ENCODE data around the gene SLC26A2. TPM values are rescaled to one million over a fixed set of nuclear protein-coding genes. Genes with fewer than 3 reads are reported as not detected.

SLC26A2 gene
- total and polyA plus RNA-seq, 10 of the 15 experiments (the other 5 are each of a cell fraction or from before 2014, with no cell fraction given): 1.7 to 6.4 (median 4.2) TPM

DNA sequence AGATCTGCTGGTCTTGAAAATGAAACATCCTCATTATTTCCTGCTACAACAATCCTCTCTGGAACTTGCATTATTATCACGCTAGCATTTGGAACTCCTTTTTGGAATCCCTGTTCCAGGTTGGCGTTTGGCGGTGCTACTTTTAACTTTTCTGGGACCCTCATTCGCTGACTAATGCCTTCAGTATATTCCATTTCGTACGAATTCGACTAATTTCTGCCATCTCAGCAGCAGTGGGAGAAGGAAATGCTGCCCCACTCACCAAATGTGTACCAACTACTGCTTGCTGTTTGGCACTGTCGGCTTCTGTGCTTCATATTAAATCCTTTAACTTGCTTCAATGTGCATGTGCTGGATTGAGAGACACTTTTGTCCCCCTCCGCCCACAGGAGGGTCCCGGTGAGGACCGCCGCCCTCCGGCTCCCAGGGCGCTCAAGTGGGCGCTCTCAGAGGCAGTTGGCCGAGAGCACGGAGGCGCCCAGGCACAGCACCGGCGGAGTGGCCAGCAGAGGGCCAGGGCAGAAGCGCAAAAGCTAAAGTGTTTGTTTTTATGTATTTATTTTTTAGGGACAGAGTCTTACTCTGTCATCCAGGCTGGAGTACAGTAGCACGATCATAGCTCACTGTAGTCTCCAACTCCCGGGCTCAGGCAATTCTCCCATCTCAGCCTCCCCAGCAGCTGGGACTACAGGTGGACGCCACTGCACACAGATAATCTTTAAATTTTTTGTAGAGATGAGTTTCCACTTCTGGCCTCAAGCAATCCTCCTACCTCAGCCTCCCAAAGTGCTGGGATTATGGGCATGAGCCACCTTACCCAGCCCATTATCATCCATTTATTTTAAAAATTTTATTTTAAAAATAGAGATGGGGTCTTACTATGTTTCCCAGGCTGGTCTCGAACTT lies 27.9 kb upstream of the SLC26A2 start:
- Histone ChIP-seq H3K4me3 (no peak overlapping the region), H4K20me1 (ENCODE audit: control insufficient read depth, insufficient read depth) (no peaks in the 10 kb centered on the region), H3K27ac (ENCODE audit: control insufficient read depth, insufficient read depth) (no peak overlapping the region), H3K4me1 (ENCODE audit: control insufficient read depth, insufficient read depth, low read length) (no peaks in the 10 kb centered on the region), H2AFZ (ENCODE audit: control insufficient read depth, low read depth, low read length) (no peak overlapping the region), H3K4me2 (ENCODE audit: control insufficient read depth, insufficient read depth) (no peak overlapping the region), H3K9me3 (replicated peaks; ENCODE audit: control insufficient read depth, insufficient read depth, low read length) (no peaks in the 10 kb centered on the region), H3K27me3 (replicated peaks in 1 of 2; ENCODE audit: control insufficient read depth in 2 of 2, insufficient read depth in 2 of 2, low read length in 1 of 2) (peaks cover 0 to 2% of the 10 kb centered on the region in 2 experiments; a peak in 3 of 4 replicates), H3K36me3 (ENCODE audit: control insufficient read depth in 2 of 2, insufficient read depth in 2 of 2, low read length in 1 of 2) (no peaks in the 10 kb centered on the region), H3K79me2 (ENCODE audit: control insufficient read depth, insufficient read depth, low read length) (no peaks in the 10 kb centered on the region), H3K9ac (ENCODE audit: control insufficient read depth, insufficient read depth, low read length) (no peak overlapping the region)
- ATAC-seq (peak; percentile 42), DNase-seq (ENCODE audit: low read depth, low spot score) (no peak), FAIRE-seq (no peak)
- intact Hi-C loops (cut with micrococcal nuclease; ENCODE audit: unreplicated experiment) (no loop called here), in situ Hi-C loops (cut with MboI) (no loop called here)
- BruUV-seq (replicated peaks): no TSS peak
- ChIA-PET CTCF (no interaction called here), RAD21 (ENCODE audit: unreplicated experiment) (no interaction called here), POLR2A (interaction anchor here (0.6 kb wide), 1 partner anchor 83 kb away, joined by 6 read pairs; no protein-coding TSS in a partner anchor), SMC1A (ENCODE audit: uncharacterized antibody, unreplicated experiment) (interaction anchor here (1.1 kb wide), 1 partner anchor 34 kb away, joined by 3 read pairs; no protein-coding TSS in a partner anchor)
- WGBS (ENCODE audit: insufficient coverage, insufficient replicate concordance, low lambda C conversion rate, missing lambda C conversion rate): 61% methylated on average over 25 of the region's 25 CpGs
- TF ChIP-seq KDM1A (IDR thresholded peaks at IDR 0.05; ENCODE audit: borderline replicate concordance) (no peak), MYB (IDR thresholded peaks at IDR 0.05; ENCODE audit: borderline replicate concordance, low read depth, low read length) (no peak), POLR2AphosphoS2 (IDR thresholded peaks at IDR 0.05; ENCODE audit: low read depth, low read length) (no peak), CBX3 (IDR thresholded peaks at IDR 0.05; ENCODE audit: borderline replicate concordance, low read depth) (no peak), ZNF217 (IDR thresholded peaks at IDR 0.05) (no peak), IKZF1 (conservative IDR thresholded peaks at IDR 0.05) (no peak), FOS (IDR thresholded peaks at IDR 0.05; ENCODE audit: borderline replicate concordance, extremely low read depth, insufficient read length) (no peak), CHD2 (IDR thresholded peaks at IDR 0.05; ENCODE audit: borderline replicate concordance, low read depth, low read length) (no peak), ZNF207 (IDR thresholded peaks at IDR 0.05; ENCODE audit: borderline replicate concordance) (no peak), NFIC (IDR thresholded peaks at IDR 0.05; ENCODE audit: low read depth, low read length) (no peak), EED (IDR thresholded peaks at IDR 0.05; ENCODE audit: low read depth) (no peak)
- TF ChIP-seq, protein P1, sequence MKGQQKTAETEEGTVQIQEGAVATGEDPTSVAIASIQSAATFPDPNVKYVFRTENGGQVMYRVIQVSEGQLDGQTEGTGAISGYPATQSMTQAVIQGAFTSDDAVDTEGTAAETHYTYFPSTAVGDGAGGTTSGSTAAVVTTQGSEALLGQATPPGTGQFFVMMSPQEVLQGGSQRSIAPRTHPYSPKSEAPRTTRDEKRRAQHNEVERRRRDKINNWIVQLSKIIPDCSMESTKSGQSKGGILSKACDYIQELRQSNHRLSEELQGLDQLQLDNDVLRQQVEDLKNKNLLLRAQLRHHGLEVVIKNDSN (IDR thresholded peaks at IDR 0.05; ENCODE audit: borderline replicate concordance, extremely low read length, insufficient read depth, low read depth, low read length): no peak
- TF ChIP-seq, protein P2, sequence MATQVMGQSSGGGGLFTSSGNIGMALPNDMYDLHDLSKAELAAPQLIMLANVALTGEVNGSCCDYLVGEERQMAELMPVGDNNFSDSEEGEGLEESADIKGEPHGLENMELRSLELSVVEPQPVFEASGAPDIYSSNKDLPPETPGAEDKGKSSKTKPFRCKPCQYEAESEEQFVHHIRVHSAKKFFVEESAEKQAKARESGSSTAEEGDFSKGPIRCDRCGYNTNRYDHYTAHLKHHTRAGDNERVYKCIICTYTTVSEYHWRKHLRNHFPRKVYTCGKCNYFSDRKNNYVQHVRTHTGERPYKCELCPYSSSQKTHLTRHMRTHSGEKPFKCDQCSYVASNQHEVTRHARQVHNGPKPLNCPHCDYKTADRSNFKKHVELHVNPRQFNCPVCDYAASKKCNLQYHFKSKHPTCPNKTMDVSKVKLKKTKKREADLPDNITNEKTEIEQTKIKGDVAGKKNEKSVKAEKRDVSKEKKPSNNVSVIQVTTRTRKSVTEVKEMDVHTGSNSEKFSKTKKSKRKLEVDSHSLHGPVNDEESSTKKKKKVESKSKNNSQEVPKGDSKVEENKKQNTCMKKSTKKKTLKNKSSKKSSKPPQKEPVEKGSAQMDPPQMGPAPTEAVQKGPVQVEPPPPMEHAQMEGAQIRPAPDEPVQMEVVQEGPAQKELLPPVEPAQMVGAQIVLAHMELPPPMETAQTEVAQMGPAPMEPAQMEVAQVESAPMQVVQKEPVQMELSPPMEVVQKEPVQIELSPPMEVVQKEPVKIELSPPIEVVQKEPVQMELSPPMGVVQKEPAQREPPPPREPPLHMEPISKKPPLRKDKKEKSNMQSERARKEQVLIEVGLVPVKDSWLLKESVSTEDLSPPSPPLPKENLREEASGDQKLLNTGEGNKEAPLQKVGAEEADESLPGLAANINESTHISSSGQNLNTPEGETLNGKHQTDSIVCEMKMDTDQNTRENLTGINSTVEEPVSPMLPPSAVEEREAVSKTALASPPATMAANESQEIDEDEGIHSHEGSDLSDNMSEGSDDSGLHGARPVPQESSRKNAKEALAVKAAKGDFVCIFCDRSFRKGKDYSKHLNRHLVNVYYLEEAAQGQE (IDR thresholded peaks at IDR 0.05; ENCODE audit: low read depth, low read length): no peak
